GM12864 (cell line): ENCODE data around the gene SUPT3H.

ENCODE experiments used
- DNase-seq: peaks from one replicate; pipeline ENCODE4 v3.0.0-alpha.2; 2011; ENCODE audit warnings: low read depth
- H3K4me3 ChIP-seq: 2 replicates; pipeline ENCODE4 v1.5.1; 2011; ENCODE audit warnings: mild to moderate bottlenecking, low read depth, low read length, control low read depth
- TF ChIP-seq, protein P1 (sequence below): IDR thresholded peaks from 2 replicates; pipeline ENCODE4 v1.5.1; 2011; ENCODE audit warnings: low read depth, mild to moderate bottlenecking, moderate library complexity, low read length, control low read depth, inconsistent platforms; ENCODE audit errors: missing control alignments

SUPT3H gene

DNA sequence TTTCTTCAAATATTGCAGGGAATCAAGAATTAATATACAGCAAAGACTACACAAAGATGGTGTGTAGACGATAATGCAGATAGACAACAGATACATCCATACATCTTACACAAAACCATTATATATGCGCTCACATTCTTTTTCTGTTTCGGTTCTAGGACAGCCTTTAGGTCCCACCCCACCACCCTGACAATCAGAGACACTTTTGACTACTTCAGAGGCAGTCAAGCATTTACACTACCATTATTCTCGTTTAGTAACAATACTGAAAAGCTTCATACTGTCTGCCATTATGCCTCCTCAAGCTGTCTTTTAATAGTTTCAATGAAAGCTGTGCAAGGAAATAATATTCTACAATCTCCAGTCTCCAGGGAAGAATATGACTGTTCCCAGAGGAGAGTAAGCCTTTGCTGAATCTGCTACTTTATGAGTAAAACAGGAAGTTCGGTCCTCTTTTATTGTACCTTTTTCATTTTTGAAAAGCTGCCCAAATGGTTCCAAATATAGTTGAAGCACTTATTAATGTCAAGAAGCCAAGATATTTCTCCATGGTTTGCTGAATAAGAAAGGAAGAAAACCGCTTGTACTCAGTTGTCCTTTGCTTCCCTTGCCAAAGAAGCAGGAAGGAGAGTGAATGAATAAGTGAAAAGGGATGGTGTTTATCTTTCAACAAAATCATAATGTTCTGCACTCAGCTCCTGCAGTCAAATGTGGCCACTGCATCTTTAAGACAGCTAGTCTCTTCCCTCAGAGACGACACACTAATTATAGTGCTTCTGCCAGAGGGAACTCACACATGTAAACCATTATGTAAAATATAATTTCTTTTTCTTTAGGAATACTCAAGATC lies 521.9 kb downstream of the SUPT3H start:
- H3K4me3 ChIP-seq: no peak overlapping the region
- TF ChIP-seq, protein P1, sequence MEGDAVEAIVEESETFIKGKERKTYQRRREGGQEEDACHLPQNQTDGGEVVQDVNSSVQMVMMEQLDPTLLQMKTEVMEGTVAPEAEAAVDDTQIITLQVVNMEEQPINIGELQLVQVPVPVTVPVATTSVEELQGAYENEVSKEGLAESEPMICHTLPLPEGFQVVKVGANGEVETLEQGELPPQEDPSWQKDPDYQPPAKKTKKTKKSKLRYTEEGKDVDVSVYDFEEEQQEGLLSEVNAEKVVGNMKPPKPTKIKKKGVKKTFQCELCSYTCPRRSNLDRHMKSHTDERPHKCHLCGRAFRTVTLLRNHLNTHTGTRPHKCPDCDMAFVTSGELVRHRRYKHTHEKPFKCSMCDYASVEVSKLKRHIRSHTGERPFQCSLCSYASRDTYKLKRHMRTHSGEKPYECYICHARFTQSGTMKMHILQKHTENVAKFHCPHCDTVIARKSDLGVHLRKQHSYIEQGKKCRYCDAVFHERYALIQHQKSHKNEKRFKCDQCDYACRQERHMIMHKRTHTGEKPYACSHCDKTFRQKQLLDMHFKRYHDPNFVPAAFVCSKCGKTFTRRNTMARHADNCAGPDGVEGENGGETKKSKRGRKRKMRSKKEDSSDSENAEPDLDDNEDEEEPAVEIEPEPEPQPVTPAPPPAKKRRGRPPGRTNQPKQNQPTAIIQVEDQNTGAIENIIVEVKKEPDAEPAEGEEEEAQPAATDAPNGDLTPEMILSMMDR: no peak
- no peak for DNase-seq

DNA sequence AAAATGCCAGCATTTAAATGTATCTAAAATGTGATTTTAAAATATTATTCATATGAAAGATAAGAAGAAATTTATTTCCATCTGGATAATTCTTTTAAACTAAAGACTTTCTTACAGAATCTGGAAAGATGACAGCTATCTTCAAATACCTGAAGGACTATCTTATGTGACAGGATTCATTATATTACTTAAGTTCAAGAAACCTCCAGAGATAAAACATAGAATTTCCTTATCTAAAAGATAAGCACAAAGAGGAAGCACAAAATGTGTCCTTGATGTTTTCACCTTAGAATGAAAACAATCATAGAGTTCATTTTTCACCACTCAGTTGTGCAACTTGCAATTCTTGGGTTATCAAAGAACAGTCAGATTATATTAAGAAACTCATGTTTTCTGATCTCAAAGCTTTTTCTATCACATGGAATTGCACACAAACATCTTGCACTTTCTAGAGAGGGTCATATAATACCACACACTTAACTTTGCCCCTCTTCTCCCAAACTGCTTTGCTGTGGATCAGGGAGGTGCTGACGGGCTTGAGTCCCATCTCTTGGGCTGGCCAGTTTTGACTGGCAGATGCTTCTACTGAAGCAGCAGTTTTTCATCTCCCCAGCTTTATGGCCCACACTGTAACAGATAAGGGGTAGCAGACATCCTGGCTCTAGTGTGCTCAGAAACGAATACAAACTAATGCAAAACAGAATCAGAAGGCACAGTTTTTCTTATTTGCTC lies 522.9 kb downstream of the SUPT3H start:
- TF ChIP-seq, protein P1: no peak
- DNase-seq: no peak
- H3K4me3 ChIP-seq: no peak overlapping the region

DNA sequence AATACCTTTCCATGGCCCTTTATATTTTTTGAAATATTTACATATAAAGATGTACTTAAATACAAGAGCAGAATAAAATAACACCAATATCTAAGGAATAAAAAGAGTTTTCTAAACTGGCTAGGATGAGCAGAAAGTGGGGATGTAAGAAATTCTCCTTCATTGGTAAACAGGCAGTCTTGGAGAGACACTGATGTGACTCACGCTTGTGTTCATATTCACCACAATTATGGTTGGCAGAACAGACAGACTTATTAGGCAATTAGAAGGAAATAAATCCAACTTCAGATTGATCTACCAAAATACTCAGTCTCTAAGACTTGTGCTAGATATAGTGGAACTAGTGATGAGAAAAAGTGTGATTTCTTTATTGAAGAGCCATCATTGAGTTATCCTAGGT lies 526.6 kb downstream of the SUPT3H start:
- no peak overlapping the region for H3K4me3 ChIP-seq
- TF ChIP-seq, protein P1: no peak
- DNase-seq: no peak

DNA sequence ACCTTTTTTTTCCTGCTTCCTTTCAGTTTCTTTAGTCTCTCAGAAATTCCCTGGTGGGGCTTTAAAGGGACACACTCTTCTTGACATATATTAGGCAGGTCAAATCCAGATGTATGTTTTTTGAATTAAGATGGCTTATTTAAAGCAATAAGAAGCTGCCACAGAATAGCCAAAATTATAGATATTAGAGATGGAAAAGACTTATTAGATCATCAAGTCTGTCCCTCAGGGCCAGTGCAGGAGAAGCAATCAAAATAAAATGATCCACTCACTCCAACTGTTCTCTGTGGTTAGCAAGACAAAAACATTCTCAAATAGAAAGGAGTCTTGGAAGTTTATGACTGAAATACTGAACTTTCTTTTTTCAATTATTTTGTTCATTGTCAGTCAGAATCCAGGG lies 527.4 kb downstream of the SUPT3H start:
- DNase-seq: no peak
- TF ChIP-seq, protein P1: no peak
- H3K4me3 ChIP-seq: no peak overlapping the region

DNA sequence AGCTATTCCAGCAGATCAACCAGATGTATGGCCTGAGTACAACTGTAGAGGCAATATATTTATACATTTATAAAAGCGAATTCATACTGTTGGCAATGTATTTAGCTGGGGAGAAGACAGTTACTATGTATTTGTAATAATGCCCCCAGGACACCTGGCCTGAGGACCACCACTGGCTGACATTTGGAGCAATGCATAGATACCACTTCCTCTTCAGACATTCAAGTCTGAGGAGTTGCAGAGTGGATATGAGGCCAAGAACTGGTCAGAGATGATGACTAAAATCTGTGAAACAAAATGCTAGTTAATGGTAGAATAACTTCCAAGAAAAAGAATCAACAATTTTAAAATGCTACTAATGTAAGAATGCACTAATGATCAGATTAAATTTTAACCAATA lies 527.9 kb downstream of the SUPT3H start:
- no peak for DNase-seq
- H3K4me3 ChIP-seq: no peak overlapping the region
- TF ChIP-seq, protein P1: no peak

DNA sequence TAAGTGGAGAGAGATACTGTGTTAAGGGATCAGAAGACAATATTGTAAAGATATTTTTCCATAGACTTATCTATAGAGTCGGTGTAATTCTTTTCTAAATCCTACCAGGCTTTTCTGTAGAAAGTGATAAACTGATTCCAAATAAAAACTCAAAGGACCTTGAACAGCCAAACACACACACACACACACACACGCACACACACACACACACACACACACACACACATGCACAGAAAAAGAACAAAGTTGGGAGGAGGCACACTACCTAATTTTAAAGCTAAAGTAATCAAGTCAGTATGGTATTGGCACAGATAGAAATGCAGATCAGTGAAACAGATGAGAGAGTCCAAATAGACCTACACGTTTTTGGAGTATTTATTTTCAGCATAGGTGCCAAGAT lies 534.0 kb downstream of the SUPT3H start:
- no peak overlapping the region for H3K4me3 ChIP-seq
- TF ChIP-seq, protein P1: no peak
- DNase-seq: no peak
